HepG2 (cell line): ENCODE data around the gene LTB4R. TPM values are rescaled to one million over a fixed set of nuclear protein-coding genes. Genes with fewer than 3 reads are reported as not detected.

Experiments
- NFE2L2 ChIP-seq: fragments of 150-350 bp; IDR thresholded peaks from 2 replicates; pipeline ENCODE4 v1.6.1; 2014; ENCODE audit warnings: low read length
- RFXANK ChIP-seq: IDR thresholded peaks from 2 replicates; pipeline ENCODE4 v1.6.1; 2016
- SMARCE1 ChIP-seq: fragments of 450-650 bp; IDR thresholded peaks from 2 replicates; pipeline ENCODE4 v1.6.1; 2017; ENCODE audit warnings: borderline replicate concordance
- STAT5B ChIP-seq: sonication (generic); formaldehyde crosslinking; IDR thresholded peaks from 2 replicates; pipeline ENCODE4 v1.4.0; 2020; ENCODE audit warnings: missing genetic modification reagents
- ZNF17 ChIP-seq: sonication (generic); formaldehyde crosslinking; IDR thresholded peaks from 2 replicates; pipeline ENCODE4 v1.5.0; 2020; ENCODE audit warnings: mild to moderate bottlenecking, missing genetic modification reagents
- ZNF251 ChIP-seq: sonication (generic); formaldehyde crosslinking; IDR thresholded peaks from 2 replicates; pipeline ENCODE4 v1.9.0; 2021; ENCODE audit warnings: mild to moderate bottlenecking, missing genetic modification reagents
- ZNF543 ChIP-seq: sonication (generic); formaldehyde crosslinking; IDR thresholded peaks from 2 replicates; pipeline ENCODE4 v1.4.0; 2020; ENCODE audit warnings: mild to moderate bottlenecking, missing genetic modification reagents
- ZNF577 ChIP-seq: sonication (generic); formaldehyde crosslinking; IDR thresholded peaks from 2 replicates; pipeline ENCODE4 v1.4.0; 2020; ENCODE audit warnings: mild to moderate bottlenecking, low read depth, missing genetic modification reagents, borderline replicate concordance
- ZNF589 ChIP-seq: sonication (generic); formaldehyde crosslinking; conservative IDR thresholded peaks from 2 replicates; pipeline ENCODE4 v1.8.0; 2022; ENCODE audit warnings: mild to moderate bottlenecking, moderate library complexity, missing genetic modification reagents
- ZNF761 ChIP-seq: sonication (generic); formaldehyde crosslinking; conservative IDR thresholded peaks from 2 replicates; pipeline ENCODE4 v1.4.0; 2020; ENCODE audit warnings: mild to moderate bottlenecking, missing genetic modification reagents
- ZNF883 ChIP-seq: sonication (generic); formaldehyde crosslinking; IDR thresholded peaks from 2 replicates; pipeline ENCODE4 v1.5.1; 2020; ENCODE audit warnings: mild to moderate bottlenecking, missing genetic modification reagents; ENCODE audit errors: not compliant biosample characterization
- polyA plus RNA-seq, 8 experiments: library from polyadenylated mRNA; depleted of rRNA in 3 of 8; stranded (reverse) in 7 of 8; unstranded in 1 of 8; fragments of >200 nt; fragmentation: Illumina TruSeq in 4 of 8; extraction: Trizol in 4 of 8; gene quantifications; 2 replicates each; pipeline versions ENCODE4 v1.2.1 to v1.2.3, GENCODE V29; 2011 to 2016; ENCODE audit warnings: low read depth in 4 of 8, missing spikeins in 1 of 8, mixed read lengths in 1 of 8; ENCODE audit not compliant: insufficient read depth in 1 of 8
- total RNA-seq, 5 experiments: library from RNA; depleted of rRNA; stranded (reverse); fragments of >200 nt; fragmentation: Illumina TruSeq; extraction: Trizol; gene quantifications; 2 replicates each; pipeline ENCODE4 v1.2.3, GENCODE V29; 2016; ENCODE audit warnings: low read depth in 1 of 5
- TF ChIP-seq, protein P1 (sequence below): sonication (generic); formaldehyde crosslinking; IDR thresholded peaks from 2 replicates; pipeline ENCODE4 v1.5.0; 2020; ENCODE audit warnings: missing genetic modification reagents
- TF ChIP-seq, protein P2 (sequence below): sonication (generic); formaldehyde crosslinking; IDR thresholded peaks from 2 replicates; pipeline ENCODE4 v1.9.0; 2021; ENCODE audit warnings: mild to moderate bottlenecking, missing genetic modification reagents
- TF ChIP-seq, protein P3 (sequence below): sonication (generic); formaldehyde crosslinking; IDR thresholded peaks from 2 replicates; pipeline ENCODE4 v1.5.1; 2020; ENCODE audit warnings: missing genetic modification reagents, mild to moderate bottlenecking, borderline replicate concordance
- TF ChIP-seq, protein P4 (sequence below): IDR thresholded peaks from 2 replicates; pipeline ENCODE4 v1.6.1; 2012; ENCODE audit warnings: inconsistent platforms
- TF ChIP-seq, protein P5 (sequence below): sonication (generic); formaldehyde crosslinking; IDR thresholded peaks from 2 replicates; pipeline ENCODE4 v1.4.0; 2020; ENCODE audit warnings: missing genetic modification reagents

Gene LTB4R
- total and polyA plus RNA-seq, 2 of the 13 experiments (the other 11 are each of a cell fraction or from before 2014, with no cell fraction given) = 3.2 to 8.2 TPM

DNA sequence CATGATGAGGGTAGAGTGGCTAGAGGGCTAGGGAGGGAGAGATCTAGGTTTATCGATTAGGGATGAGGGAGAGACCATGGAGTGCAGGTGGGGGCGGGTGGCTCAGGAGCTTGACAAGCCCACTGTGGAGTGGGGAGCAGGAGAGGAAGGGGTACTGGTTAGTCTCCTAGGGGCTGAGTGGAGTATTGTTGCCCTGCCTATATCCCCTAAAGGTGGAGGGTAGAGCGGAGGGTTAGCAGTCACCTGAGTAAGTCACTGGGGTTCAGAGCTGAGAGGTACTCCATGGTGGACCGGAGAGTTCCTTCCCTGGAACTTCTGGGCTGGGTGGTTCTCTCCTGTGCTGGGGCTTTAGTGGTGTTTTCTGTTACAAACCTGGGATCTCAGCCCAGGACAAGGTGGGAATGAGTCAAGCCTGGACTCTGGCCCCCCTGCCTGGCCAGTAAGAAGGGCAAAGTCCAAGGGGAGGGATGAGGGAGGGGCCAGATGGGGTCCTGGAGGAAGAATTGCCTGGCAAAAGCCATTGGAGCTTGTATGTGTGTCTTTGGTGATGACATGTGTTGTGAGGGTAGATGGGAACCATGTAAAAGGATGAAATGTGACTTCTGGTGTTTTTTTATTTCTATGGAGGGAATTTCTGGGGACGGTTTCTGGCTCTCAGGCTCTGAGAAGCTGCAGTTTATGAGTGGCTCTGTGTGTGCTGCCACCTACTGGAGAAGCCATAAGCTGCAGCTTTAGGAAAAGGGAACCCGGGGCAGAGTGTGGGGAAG is 3.5 kb upstream of the LTB4R start, which contains the start of gene CIDEB (continued):
- TF ChIP-seq SMARCE1 (0 out of 2 replicates have a peak, but pooled peaks have one; percentile 51), ZNF17 (CRISPR knock-in tag) (no peak), STAT5B (CRISPR knock-in tag) (peak; percentile 95), ZNF761 (peak; percentile 96), ZNF589 (no peak), ZNF543 (CRISPR knock-in tag) (peak; percentile 95), NFE2L2 (peak; percentile 3; the same call in 1 of the 2 replicates), RFXANK (no peak; the same call in 1 of the 2 replicates), ZNF883 (CRISPR knock-in tag) (no peak), ZNF577 (CRISPR knock-in tag) (no peak), ZNF251 (0 out of 2 replicates have a peak, but pooled peaks have one; percentile 89)
- TF ChIP-seq, protein P1, sequence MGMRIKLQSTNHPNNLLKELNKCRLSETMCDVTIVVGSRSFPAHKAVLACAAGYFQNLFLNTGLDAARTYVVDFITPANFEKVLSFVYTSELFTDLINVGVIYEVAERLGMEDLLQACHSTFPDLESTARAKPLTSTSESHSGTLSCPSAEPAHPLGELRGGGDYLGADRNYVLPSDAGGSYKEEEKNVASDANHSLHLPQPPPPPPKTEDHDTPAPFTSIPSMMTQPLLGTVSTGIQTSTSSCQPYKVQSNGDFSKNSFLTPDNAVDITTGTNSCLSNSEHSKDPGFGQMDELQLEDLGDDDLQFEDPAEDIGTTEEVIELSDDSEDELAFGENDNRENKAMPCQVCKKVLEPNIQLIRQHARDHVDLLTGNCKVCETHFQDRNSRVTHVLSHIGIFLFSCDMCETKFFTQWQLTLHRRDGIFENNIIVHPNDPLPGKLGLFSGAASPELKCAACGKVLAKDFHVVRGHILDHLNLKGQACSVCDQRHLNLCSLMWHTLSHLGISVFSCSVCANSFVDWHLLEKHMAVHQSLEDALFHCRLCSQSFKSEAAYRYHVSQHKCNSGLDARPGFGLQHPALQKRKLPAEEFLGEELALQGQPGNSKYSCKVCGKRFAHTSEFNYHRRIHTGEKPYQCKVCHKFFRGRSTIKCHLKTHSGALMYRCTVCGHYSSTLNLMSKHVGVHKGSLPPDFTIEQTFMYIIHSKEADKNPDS = no peak
- TF ChIP-seq, protein P2, sequence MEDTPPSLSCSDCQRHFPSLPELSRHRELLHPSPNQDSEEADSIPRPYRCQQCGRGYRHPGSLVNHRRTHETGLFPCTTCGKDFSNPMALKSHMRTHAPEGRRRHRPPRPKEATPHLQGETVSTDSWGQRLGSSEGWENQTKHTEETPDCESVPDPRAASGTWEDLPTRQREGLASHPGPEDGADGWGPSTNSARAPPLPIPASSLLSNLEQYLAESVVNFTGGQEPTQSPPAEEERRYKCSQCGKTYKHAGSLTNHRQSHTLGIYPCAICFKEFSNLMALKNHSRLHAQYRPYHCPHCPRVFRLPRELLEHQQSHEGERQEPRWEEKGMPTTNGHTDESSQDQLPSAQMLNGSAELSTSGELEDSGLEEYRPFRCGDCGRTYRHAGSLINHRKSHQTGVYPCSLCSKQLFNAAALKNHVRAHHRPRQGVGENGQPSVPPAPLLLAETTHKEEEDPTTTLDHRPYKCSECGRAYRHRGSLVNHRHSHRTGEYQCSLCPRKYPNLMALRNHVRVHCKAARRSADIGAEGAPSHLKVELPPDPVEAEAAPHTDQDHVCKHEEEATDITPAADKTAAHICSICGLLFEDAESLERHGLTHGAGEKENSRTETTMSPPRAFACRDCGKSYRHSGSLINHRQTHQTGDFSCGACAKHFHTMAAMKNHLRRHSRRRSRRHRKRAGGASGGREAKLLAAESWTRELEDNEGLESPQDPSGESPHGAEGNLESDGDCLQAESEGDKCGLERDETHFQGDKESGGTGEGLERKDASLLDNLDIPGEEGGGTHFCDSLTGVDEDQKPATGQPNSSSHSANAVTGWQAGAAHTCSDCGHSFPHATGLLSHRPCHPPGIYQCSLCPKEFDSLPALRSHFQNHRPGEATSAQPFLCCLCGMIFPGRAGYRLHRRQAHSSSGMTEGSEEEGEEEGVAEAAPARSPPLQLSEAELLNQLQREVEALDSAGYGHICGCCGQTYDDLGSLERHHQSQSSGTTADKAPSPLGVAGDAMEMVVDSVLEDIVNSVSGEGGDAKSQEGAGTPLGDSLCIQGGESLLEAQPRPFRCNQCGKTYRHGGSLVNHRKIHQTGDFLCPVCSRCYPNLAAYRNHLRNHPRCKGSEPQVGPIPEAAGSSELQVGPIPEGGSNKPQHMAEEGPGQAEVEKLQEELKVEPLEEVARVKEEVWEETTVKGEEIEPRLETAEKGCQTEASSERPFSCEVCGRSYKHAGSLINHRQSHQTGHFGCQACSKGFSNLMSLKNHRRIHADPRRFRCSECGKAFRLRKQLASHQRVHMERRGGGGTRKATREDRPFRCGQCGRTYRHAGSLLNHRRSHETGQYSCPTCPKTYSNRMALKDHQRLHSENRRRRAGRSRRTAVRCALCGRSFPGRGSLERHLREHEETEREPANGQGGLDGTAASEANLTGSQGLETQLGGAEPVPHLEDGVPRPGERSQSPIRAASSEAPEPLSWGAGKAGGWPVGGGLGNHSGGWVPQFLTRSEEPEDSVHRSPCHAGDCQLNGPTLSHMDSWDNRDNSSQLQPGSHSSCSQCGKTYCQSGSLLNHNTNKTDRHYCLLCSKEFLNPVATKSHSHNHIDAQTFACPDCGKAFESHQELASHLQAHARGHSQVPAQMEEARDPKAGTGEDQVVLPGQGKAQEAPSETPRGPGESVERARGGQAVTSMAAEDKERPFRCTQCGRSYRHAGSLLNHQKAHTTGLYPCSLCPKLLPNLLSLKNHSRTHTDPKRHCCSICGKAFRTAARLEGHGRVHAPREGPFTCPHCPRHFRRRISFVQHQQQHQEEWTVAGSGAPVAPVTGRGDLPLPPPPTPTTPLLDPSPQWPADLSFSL (CRISPR knock-in tag) = no peak
- TF ChIP-seq, protein P3, sequence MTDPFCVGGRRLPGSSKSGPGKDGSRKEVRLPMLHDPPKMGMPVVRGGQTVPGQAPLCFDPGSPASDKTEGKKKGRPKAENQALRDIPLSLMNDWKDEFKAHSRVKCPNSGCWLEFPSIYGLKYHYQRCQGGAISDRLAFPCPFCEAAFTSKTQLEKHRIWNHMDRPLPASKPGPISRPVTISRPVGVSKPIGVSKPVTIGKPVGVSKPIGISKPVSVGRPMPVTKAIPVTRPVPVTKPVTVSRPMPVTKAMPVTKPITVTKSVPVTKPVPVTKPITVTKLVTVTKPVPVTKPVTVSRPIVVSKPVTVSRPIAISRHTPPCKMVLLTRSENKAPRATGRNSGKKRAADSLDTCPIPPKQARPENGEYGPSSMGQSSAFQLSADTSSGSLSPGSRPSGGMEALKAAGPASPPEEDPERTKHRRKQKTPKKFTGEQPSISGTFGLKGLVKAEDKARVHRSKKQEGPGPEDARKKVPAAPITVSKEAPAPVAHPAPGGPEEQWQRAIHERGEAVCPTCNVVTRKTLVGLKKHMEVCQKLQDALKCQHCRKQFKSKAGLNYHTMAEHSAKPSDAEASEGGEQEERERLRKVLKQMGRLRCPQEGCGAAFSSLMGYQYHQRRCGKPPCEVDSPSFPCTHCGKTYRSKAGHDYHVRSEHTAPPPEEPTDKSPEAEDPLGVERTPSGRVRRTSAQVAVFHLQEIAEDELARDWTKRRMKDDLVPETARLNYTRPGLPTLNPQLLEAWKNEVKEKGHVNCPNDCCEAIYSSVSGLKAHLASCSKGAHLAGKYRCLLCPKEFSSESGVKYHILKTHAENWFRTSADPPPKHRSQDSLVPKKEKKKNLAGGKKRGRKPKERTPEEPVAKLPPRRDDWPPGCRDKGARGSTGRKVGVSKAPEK (CRISPR knock-in tag) = no peak; the same call in 1 of the 2 replicates
- TF ChIP-seq, protein P4, sequence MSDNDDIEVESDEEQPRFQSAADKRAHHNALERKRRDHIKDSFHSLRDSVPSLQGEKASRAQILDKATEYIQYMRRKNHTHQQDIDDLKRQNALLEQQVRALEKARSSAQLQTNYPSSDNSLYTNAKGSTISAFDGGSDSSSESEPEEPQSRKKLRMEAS = no peak
- TF ChIP-seq, protein P5, sequence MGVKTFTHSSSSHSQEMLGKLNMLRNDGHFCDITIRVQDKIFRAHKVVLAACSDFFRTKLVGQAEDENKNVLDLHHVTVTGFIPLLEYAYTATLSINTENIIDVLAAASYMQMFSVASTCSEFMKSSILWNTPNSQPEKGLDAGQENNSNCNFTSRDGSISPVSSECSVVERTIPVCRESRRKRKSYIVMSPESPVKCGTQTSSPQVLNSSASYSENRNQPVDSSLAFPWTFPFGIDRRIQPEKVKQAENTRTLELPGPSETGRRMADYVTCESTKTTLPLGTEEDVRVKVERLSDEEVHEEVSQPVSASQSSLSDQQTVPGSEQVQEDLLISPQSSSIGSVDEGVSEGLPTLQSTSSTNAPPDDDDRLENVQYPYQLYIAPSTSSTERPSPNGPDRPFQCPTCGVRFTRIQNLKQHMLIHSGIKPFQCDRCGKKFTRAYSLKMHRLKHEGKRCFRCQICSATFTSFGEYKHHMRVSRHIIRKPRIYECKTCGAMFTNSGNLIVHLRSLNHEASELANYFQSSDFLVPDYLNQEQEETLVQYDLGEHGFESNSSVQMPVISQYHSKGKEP (CRISPR knock-in tag) = no peak
